MV-4-11 (cell line): ENCODE measurements around the gene RBM6.
"Not testable (repeated sequence)": the region's sequence is repeated elsewhere in the genome, so short reads cannot be mapped to it uniquely, and the experiment has no call there.

Experiments
- DNase-seq: peaks from one replicate; lab custom pipeline; 2025; lab: John Stamatoyannopoulos, UW

The RBM6 gene, protein sequence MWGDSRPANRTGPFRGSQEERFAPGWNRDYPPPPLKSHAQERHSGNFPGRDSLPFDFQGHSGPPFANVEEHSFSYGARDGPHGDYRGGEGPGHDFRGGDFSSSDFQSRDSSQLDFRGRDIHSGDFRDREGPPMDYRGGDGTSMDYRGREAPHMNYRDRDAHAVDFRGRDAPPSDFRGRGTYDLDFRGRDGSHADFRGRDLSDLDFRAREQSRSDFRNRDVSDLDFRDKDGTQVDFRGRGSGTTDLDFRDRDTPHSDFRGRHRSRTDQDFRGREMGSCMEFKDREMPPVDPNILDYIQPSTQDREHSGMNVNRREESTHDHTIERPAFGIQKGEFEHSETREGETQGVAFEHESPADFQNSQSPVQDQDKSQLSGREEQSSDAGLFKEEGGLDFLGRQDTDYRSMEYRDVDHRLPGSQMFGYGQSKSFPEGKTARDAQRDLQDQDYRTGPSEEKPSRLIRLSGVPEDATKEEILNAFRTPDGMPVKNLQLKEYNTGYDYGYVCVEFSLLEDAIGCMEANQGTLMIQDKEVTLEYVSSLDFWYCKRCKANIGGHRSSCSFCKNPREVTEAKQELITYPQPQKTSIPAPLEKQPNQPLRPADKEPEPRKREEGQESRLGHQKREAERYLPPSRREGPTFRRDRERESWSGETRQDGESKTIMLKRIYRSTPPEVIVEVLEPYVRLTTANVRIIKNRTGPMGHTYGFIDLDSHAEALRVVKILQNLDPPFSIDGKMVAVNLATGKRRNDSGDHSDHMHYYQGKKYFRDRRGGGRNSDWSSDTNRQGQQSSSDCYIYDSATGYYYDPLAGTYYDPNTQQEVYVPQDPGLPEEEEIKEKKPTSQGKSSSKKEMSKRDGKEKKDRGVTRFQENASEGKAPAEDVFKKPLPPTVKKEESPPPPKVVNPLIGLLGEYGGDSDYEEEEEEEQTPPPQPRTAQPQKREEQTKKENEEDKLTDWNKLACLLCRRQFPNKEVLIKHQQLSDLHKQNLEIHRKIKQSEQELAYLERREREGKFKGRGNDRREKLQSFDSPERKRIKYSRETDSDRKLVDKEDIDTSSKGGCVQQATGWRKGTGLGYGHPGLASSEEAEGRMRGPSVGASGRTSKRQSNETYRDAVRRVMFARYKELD

DNA sequence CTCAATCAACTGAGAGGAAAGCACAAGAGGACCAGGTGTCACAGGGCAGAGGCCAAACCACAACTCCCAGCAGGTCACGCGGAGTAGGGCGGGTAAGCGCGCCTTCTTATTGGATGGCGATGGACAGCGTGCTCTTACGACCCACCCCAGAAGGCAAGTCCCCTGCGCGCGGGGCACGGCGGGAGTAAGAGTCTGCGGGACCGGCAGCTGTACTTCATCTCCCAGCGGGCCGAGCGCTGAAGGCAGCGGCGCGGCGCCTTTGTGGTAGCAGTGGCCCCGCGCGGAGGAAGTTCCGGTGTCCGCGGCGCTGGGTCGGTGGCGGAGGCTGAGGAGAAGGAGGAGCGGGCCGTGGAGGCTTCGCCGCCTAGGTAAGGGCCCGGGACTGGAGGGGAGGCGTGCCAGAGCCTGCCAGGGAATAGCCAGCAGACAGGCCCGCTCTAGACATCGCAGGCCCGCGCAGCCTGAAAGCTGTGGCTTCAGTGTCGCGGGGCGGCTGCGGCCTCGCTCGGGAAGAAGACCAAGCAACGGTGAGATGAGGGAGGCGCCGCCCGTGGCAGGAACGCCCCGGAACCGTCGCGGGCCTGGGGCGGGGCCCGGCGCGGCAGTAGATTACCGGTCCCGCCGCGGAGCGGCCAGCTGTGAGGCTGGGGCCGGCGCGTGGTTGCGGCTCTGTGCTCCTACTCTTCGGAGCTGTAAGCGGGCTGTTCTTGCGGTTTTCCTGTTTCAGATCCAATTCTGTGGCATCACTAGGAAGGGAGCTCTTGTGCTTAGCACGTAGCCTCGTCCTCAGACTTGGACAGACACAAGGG is at the start of gene RBM6:
RBM6 (plus strand) TSS at position 293 of the 809 bp plus-strand sequence. CDS start 22,492 bp downstream, outside the sequence.
- peak; percentile 98 for DNase-seq

DNA sequence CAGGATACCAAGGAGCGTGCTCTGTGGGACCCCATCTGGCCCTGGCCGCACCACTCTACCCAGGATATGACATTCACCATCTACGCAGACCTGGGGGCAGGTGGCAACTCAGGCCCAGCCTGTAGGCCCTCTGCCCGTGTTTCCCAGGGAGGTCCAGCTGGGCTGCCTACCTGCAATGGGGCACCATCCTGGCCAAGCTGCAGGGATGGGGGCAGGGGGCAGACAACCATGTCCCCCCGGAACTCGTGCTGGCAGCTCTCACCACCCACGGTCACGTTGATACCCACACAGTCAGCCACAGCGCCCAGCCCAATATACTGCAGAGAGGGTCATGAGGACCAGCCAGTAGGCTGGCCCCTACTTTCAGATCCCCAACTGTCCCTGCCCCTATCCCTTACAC is 44.2 kb upstream of the RBM6 start:
- DNase-seq = no peak

DNA sequence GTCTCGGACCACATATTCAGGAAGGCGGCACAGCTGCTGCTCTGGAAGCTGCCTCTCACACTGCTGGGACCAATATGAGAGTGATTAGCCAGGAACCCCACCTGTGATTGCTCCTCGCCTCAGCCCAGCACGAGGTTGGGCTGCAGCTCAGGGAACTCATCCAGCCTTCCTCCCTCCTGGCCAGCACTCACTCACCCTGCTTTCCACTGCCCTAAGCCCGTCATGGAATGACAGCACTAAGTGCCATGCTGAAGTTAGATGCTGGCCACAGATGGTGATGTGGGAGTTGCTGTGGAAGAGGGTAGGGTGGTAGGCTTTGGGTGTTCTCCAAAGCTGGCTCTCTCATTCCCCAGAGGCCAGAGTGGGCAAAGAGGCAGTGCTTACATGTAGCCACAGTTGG is 43.6 kb upstream of the RBM6 start:
- DNase-seq = no peak

DNA sequence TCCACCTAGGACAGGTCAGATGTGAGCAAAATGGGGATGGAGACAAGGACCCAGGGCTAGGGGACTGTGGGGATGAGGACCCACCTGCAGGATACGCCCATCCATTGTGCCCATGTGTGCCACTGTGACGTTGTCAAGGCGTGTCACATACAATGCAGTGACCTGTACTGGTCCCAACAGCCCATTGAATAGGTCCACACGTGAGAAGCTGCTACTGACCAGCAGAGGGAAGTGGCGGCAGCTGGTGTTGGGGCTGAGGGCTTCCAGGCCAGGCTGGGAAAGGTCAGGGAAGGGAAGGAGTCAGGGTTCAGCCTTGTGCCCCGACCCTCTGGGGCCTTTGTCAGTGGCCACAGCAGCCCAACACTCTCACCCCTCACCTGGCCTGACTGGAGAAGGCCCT is 41.0 kb upstream of the RBM6 start:
- no peak for DNase-seq

DNA sequence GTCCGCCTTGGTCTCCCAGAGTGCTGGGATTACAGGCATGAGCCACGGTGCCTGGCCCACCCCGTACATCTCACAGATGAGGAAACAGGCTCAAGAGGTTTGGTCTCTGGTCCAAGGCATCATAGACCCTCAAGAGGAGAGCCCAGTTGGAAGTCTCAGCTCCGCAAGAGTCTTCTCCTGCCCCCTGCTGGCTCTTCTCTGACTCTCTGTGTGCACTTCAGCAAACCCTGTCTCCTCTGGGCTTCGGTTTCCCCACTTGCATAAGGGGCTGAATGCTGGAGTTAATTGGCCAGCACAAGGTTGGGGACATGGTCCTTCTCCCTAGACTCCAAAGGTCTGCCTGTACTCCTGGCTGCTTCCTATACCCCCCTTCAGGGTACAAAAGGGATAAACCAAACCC is 40.1 kb upstream of the RBM6 start:
- peak; percentile 52 for DNase-seq

DNA sequence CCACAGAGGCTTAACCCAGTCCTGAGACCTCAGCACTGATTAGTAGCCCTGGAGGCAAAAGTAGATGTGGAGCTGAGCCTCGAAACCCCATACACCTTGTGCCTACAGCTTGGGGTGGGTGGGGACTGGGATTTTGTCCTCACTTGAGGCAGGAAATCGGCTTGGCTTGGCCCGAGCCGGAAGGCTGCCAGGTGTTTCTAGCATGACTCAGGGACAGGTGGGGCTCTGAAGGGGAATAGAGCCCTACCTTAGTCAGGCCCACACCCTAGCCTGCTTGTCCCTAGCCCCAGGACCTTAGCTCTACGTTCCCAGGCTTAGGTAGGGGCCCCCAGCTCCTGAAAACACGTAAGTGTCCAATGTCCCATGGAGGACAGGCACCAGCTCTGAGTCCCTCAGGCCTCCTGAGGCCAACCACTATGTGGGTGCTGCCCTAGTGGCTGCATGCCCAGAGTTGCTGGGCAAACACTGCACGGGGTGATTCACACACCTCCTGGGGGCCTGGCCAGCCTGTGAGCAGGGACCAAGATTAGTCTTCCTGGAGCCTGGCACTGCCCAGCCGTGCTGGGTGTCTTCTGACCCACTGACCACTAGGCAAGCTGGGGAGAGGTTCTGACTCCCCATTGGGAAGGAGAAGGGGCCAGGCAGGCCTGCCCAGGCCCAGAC is 39.3 kb upstream of the RBM6 start:
- no peak for DNase-seq

DNA sequence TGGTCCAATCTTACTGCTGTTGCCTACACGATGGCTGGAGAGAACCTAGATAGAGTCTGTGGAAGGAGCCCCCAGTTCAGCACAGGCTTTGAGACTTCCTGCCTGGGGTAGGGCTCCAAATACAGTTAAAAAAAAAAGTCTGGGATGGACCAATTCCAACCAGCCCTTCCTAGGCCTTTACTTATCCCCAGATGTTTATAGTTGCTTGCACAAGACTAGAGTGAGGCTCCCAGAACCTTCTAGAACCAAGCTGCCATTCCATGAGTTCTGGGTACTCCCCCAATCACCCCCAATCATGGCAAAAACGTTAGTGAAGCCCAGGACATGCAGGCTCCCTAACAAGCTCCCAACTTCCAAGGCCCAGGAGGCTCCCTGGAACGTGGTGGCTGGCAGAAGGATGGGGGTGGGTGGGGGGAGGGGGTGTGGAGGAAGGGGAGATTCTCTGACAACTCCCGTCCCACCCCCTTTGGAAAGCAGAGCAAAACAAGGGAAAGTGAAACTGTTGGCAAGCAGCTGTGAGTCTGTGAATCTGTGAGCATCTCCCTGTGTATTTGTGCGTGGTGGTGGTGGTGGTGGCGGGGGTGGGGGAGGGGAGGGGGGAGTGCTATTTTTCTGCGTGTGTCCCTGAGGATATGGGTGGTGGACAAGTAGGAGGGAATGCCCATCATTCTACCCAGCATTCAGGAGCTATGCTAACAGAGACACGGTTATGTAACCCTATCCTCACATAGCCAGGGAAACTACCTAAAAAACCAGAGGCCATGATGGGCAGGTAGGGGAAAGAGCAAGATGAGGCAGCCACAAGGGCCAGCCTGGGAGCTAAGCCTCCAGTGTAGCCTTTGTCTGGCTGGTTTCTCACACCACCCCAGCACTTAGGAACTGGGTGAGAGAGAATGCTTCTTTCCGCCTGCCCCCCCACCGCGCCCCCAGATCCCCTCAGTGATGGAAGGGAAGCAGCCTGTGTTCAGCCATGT is 38.3 kb upstream of the RBM6 start:
- DNase-seq = no peak

DNA sequence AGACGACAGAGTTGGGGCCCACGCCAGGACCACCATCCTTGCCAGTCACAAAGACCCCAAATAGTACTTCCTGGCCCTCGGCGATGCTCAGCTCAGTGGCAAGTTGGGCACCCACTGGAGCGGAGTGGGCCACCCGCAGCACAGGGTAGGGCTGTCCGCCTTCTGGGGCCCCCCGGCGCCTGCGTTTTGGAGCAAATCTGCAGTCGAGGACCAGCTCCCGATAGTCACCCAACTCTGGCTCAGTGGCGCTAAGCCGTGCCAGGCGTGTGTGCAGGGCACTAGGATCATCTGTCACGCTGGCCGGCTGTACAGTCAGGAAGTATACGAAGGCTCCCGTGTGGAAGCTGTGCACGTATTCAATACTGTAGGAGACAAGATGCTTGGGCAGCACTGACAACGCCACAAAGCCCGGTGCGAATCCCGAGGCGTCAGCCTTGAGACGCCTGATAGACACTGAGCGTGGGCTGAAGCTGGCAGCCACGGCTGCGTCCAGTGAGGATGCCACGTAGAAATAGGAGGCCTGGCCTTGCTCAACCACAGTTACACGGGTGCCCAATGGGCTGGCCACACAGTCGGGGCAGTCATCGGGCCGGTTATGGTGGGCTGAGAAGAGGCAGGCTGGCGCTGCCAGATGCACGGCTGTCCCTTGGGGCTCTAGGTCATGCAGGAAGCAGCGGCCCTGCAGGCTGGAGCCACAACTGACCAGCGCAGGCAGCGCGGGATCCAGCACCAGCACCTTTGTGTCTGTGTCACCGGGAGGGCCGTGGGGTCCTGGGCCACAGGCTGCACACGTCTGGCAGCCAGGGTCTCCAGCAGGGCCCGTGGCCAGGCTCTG is 37.2 kb upstream of the RBM6 start:
- no peak for DNase-seq

DNA sequence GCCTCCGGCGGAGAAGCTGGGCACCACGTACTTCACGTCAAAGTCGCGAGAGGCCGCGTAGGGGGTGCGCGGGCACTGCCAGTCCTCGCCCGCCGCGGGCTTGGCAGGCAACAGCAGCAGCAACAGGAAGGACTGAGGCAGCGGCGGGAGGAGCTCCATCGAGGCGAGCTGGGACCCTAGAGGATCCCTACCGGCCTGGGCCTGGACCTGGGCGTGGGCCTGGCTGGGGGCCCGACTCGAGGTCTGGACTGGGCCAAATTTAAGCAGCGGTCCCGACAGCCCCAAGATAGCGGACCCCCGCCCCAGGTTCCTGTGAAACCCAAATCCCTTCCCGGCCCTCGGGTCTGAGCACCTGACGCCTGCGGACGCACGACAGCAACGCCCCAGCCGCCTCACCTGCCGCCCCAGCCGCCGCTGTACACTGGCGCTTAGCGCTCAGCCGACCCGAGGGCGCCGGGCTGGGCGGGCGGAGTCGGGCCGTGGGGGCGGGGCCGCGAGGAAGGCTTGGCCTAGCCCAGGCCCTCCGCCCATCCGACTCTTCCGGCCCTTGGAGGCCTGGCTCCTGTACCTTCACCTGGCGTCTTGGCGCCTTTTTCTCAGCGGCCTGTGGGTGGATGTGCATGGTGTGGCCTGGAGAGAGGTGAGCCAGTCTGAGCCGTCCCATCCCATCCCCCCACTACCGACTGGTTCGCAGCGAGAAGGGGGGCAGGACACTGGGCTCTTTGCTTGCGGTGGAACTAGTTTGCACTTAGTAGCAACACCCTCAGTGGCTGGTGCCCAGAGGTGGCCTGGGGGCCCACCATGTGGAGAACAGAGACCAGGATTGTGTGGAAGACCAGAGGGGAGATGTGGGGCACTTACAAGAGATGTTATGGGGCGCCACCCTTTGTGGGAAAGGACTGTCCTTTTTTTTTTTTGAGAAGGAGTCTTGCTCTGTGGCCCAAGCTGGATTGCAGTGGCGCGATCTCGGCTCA is 36.2 kb upstream of the RBM6 start, which contains the start of gene MST1R:
MST1R (minus strand) TSS at position 423 of the 974 bp plus-strand sequence; CDS start at position 159, 264 bp downstream.
- no peak for DNase-seq

DNA sequence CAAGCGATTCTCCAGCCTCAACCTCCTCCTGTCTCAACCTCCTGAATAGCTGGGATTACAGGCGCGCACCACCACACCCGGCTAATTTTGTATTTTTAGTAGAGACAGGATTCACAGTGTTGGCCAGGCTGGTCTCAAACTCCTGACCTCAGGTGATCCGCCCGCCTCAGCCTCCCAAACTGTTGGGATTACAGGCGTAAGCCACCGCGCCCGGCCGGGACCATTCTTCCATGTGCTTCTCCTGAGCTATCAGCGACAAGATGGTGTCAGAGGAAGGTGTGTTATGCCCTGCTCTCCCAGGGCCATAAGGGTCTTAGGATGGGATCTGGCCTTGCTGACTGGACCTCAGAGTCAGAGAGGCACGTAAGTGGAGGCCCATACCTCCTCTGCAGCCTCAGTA is 35.5 kb upstream of the RBM6 start:
- not testable (repeated sequence) for DNase-seq

DNA sequence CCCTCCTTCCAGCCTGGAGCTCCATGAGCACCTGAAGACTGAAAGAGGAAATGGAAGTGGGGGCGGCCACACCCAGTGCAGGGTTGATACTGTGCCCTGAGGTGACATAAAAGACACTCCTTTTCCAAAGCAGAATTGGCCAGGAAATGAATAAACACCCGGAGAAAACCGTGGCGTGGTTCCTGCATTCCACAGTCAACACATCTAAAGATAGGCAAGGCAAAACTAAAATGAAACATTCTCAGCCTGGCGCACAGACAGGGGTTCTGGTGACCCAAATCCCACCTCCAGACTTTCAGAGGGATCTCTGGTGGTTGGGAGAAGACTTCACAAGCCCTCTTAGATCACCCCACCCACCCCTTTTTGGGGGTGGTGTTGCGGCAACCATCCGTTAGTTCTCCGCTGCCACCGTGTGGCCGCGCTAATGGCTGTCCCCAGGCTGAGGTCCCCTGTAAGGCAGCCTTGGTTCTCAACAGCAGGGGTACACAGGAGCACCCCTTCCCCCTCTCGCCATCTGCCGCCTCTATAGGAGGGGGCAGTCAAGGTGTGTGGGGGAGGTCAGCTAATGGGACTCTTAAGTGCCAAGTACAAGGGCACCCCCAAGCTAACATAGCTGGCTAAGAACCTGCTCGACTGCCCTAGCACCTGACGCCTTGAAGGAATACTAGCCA is 33.7 kb upstream of the RBM6 start:
- peak; percentile 21 for DNase-seq

DNA sequence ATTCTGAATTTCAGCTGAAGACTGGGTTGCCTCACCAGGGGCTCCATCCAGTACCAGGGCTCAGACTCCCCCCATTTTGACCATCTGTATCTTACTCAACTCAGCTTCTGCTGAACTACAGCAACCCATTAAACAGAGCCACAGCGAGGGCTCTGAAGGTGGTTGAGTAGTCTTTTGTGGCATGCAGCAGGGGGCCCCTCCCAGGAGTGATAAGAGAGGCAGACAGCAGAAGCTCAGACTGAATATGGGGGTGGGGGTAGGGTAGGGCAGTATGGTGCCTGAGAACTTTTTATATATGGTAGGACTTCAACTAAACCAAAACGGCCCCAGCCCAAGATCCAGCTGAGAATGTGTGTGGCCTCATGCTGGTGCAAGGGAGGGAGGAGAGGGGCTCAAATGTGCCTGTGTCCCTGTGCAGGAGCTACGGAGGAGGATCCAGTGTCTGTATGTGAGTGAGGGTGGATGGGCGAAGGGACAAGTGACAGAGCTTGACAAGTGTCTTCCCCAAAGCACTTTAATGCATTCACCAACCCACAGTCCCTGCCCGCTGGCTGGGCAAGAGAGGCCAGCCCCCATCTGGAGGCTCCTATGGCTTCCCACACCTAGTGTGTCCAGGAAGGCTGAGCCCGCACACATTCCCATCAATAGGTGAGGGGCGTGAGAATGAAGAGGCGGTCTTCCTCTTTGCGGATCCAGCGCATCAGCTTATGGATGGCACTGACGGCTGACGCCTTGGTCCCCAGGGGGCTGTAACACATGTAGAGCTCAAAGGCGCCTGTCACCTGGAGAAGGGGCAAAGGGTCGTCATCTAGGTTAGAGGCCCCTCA is 31.4 kb upstream of the RBM6 start:
- no peak for DNase-seq

DNA sequence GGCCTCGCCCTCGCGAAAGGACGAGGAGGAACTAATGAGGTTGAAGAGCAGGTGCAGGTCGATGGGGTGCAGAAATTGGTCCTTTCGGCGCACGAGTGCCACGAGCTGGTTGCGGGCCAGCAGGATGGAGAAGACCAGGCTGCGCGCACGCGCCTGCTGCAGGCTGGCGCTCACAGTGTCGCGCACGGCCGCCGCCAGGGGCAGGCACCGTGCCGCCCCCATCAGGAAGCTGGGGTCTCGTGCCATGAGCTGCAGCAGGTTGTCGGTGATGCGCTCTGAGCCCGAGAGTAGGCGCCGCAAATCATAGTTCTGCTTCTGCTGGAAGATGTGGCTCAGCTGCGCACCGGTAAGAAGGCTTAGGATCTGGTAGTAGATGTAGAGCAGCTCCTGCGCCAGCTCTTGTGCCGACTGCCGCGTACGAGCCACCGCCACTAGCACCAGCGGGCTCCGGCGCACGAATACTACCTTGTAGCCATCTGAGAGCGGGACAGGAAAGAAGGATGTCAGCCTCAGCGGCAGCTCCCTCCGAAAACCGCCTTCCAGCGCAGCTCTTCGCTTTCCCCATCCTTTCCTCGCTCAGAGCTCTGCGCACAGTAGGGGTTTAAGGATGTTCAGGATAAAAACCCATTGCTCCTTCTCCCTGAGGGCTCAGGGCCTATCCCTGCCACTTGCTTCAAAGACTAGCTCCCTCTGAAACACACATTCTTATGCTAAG is 29.4 kb upstream of the RBM6 start:
- no peak for DNase-seq

DNA sequence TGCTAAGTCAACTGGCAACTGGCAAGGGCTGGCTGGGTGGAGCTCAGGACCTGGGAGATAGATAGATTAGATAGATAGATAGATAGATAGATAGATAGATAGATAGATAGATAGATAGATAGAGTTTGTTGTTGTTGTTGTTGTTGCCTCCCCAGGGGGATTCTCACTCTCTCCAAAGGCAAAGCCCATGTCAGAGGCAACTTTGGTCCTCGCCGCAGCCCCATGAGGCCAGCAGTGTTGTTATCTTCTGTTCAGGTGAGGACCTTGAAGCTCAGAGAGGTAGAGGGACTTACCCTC is 28.9 kb upstream of the RBM6 start:
- DNase-seq = no peak

DNA sequence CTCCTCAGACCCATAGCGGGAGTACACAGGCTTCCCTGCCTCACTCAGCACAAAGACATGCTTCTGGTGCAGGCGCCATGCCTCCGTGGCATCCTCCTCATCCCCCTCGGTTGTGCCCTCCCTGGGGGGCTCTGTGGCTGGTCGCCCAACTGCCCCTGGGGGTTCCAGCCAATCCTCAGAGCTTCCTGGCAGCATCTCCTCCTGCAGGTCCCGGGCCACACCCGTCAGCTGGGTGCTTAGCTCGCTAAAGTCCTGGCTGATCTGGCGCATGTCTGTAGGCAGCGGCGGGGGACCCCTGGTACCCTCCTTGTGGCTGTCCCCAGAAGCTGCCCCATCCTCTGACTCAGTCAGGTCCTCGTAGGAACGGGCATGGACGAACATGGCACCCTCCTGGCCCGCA is 28.3 kb upstream of the RBM6 start:
- no peak for DNase-seq

DNA sequence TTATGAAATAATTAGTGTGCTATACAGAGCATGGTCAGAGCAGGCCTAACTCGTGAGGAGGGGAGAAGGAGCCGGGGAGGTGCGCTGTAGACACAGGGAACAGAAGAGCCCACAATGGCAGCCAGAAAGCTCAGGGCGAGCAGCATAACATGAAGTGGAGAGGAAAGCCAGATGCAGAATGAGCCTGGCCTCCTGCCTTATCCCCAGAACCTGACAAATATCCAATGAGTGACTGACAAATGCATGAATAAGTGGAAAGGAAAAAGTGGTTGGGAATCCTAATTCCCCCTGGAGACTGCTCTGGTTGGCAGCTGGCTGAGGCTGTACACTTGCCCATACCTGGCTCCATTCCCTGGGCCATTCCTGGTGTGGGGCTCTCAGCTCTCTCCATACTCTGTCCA is 27.1 kb upstream of the RBM6 start:
- no peak for DNase-seq
